Uterus (tissue), 2 donors: ENCODE data around the gene SMAD9.

Experiments
- POLR2A ChIP-seq, 2 donors: fragments of 450-650 bp; IDR thresholded peaks; one replicate each; pipeline ENCODE4 v1.6.1; 2016; ENCODE audit warnings: antibody characterized with exemption in 2 of 2, mild to moderate bottlenecking in 1 of 2, moderate library complexity in 1 of 2
- TF ChIP-seq, protein P1 (sequence below), 4 experiments: fragments of 200-600 bp in 2 of 4; fragments of 450-650 bp in 2 of 4; sonication (generic) in 2 of 4; IDR thresholded peaks; one replicate each; pipeline ENCODE4 v1.5.1; 2016 to 2019; ENCODE audit warnings: antibody characterized with exemption in 4 of 4, mild to moderate bottlenecking in 2 of 4, moderate library complexity in 1 of 4

DNA sequence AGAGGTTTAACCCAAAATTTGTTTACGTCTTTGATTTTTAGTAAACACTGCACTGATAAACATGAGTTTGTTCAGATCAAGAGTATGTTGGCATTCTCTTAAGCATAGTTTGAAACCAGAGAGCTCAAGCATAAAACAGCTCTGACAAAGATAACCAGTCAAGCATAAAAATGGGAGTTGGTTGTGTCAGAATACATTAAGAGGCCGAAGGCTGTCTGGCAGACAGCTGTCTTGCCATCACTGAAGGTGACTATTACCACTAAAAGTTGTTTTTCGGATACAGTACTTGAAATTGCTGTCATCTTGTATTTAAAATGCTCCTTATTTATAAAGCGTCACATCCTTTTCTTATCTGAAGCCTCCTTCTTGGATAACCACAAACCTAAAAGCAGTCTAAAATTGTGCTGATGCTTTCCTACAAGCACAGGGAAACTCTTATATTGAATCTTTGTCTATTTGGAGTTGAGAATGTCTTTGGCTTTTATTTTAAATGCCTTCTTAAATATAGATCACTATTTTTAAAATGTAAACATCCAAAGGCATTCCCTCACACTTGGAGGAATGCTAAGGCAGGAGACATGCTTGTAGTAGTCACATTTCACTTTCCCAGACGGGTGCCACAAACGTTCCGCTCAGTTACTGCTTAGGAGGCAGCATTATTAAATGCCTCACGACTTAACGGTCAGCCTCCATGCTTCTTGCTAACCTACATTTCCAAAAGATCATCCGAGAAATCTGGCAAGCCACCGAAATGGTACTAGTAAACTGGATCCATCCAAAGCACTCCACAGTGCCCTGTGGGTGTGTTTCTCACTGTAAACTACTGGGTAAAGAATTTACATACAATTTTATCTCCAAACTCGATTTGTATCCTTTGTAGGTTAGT lies 1.5 kb downstream of the SMAD9 start:
- TF ChIP-seq, protein P1, sequence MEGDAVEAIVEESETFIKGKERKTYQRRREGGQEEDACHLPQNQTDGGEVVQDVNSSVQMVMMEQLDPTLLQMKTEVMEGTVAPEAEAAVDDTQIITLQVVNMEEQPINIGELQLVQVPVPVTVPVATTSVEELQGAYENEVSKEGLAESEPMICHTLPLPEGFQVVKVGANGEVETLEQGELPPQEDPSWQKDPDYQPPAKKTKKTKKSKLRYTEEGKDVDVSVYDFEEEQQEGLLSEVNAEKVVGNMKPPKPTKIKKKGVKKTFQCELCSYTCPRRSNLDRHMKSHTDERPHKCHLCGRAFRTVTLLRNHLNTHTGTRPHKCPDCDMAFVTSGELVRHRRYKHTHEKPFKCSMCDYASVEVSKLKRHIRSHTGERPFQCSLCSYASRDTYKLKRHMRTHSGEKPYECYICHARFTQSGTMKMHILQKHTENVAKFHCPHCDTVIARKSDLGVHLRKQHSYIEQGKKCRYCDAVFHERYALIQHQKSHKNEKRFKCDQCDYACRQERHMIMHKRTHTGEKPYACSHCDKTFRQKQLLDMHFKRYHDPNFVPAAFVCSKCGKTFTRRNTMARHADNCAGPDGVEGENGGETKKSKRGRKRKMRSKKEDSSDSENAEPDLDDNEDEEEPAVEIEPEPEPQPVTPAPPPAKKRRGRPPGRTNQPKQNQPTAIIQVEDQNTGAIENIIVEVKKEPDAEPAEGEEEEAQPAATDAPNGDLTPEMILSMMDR (IDR thresholded peaks at IDR 0.05), result no peak
- TF ChIP-seq POLR2A (IDR thresholded peaks at IDR 0.05), result no peak
